K562 (cell line): ENCODE measurements around the gene AQP6. TPM values are rescaled to one million over a fixed set of nuclear protein-coding genes. Genes with fewer than 3 reads are reported as not detected.

ENCODE experiments used
- BMI1 ChIP-seq: fragments of 150-350 bp; IDR thresholded peaks from 2 replicates; pipeline ENCODE4 v1.6.1; 2014; ENCODE audit warnings: low read length
- GATAD2B ChIP-seq: fragments of 450-650 bp; IDR thresholded peaks from 2 replicates; pipeline ENCODE4 v1.6.1; 2017; ENCODE audit warnings: mild to moderate bottlenecking, borderline replicate concordance
- HEY1 ChIP-seq: fragments of 250-450 bp; sonication (Bioruptor Pico); IDR thresholded peaks from 2 replicates; pipeline ENCODE4 v1.5.0; 2020; ENCODE audit warnings: mild to moderate bottlenecking, moderate library complexity, borderline replicate concordance
- MYBL2 ChIP-seq, 2 experiments: fragments of 450-650 bp in 1 of 2; sonication (generic) in 1 of 2; formaldehyde crosslinking in 1 of 2; IDR thresholded peaks; 2 replicates each; pipeline versions ENCODE4 v1.6.1 to v1.8.1; 2017 to 2022; ENCODE audit warnings: borderline replicate concordance in 1 of 2, inconsistent platforms in 1 of 2, low read depth in 1 of 2, mild to moderate bottlenecking in 1 of 2, missing genetic modification reagents in 1 of 2, moderate library complexity in 1 of 2
- PTTG1 ChIP-seq: fragments of 450-650 bp; IDR thresholded peaks from 2 replicates; pipeline ENCODE4 v1.6.1; 2016; ENCODE audit warnings: low read depth, mild to moderate bottlenecking, missing genetic modification characterization, missing compliant biosample characterization
- SMC3 ChIP-seq: conservative IDR thresholded peaks from 2 replicates; pipeline ENCODE4 v1.6.1; 2011; ENCODE audit warnings: low read depth, low read length, improper control_type of control experiment; ENCODE audit not compliant: insufficient read depth
- polyA plus RNA-seq, 8 experiments: library from polyadenylated mRNA; depleted of rRNA in 4 of 8; stranded (reverse) in 5 of 8; unstranded in 3 of 8; fragments of >200 nt; fragmentation: Nextera tagmentation in 2 of 8; fragmentation: Illumina TruSeq in 1 of 8; extraction: Ambion mirVana in 2 of 8; extraction: Trizol in 1 of 8; gene quantifications; 2 replicates each; pipeline versions ENCODE4 v1.2.1 to v1.2.3, GENCODE V29; 2011 to 2014; ENCODE audit warnings: inconsistent platforms in 1 of 8, missing spikeins in 1 of 8
- total RNA-seq, 7 experiments: library from RNA; depleted of rRNA in 6 of 7; stranded (reverse); fragments of >200 nt in 6 of 7; fragmentation: Illumina TruSeq in 2 of 7; extraction: Trizol in 2 of 7; gene quantifications; 2 replicates each; pipeline versions ENCODE4 v1.2.1 to v1.2.3, GENCODE V29; 2011 to 2021; ENCODE audit warnings: low replicate concordance in 1 of 7
- TF ChIP-seq, protein P1 (sequence below): sonication (generic); formaldehyde crosslinking; IDR thresholded peaks from 2 replicates; pipeline ENCODE4 v1.8.0; 2022; ENCODE audit warnings: missing genetic modification reagents, mild to moderate bottlenecking, moderate library complexity, borderline replicate concordance
- TF ChIP-seq, protein P2 (sequence below): fragments of 450-650 bp; IDR thresholded peaks from 2 replicates; pipeline ENCODE4 v1.6.1; 2018; ENCODE audit not compliant: partially characterized antibody
- TF ChIP-seq, protein P3 (sequence below), 2 experiments: fragments of 450-650 bp; IDR thresholded peaks; 2 replicates each; pipeline ENCODE4 v1.6.1; 2018; ENCODE audit warnings: mild to moderate bottlenecking in 2 of 2, low read depth in 1 of 2; ENCODE audit not compliant: partially characterized antibody in 2 of 2
- TF ChIP-seq, protein P4 (sequence below): fragments of 200-800 bp; sonication (Bioruptor generic); IDR thresholded peaks from 2 replicates; pipeline ENCODE4 v1.6.1; 2016; ENCODE audit warnings: missing genetic modification characterization, missing compliant biosample characterization

Gene AQP6
- total and polyA plus RNA-seq, 9 of the 15 experiments (the other 6 are each of a cell fraction or from before 2014, with no cell fraction given), result 0.05 to 0.12 TPM; not detected in 7

DNA sequence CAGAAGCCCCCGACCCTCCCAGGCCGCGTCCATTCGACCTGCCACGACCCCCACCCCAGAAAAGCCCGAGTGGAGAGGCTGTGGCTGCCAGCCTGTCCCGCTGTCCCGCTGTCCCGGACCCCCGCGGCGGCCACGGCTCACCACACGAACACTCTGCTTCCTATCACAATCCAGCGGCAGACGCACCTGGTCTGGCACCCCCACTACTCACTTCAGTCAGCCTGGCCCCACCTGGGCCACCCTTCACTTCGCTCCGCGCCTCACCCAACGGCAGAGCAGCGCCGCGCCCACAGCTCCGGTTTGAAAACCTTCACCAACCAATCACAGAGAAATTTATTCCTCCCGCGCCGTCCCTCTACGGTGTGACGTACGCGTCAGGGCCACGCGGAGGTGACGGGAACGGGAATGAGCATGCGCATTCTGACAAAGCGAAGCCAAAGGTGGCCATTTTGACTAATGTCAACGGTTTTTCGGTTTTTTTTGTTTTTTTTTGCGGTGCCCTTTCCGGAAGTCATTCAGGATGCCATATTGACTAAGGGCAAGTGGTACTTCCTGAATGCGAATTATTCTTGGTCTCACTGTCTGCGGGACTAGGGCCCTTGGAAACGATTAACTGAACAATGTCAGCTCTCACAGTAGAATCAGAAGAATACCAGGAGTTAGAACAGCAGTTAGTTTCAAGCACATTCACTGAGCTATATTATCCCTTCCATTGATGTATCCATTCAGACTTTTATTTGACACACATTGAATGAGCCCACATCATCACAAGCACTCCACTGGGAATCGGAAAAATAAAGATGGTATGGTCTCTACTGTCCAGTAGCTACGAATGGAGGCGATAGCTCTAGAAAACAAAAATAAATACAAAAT is 52.7 kb downstream of the AQP6 start, which contains the start of gene RACGAP1 (continued):
- TF ChIP-seq HEY1 (CRISPR knock-in tag) (no peak), GATAD2B (no peak), BMI1 (no peak), MYBL2 (IDR thresholded peaks at IDR 0.05; ENCODE audit: low read depth) (peak; percentile 99), MYBL2 (CRISPR knock-in tag; IDR thresholded peaks at IDR 0.05; ENCODE audit: borderline replicate concordance) (peak; percentile 96; the same call in 1 of the 2 replicates), PTTG1 (tag) (no peak), SMC3 (no peak)
- TF ChIP-seq, protein P1, sequence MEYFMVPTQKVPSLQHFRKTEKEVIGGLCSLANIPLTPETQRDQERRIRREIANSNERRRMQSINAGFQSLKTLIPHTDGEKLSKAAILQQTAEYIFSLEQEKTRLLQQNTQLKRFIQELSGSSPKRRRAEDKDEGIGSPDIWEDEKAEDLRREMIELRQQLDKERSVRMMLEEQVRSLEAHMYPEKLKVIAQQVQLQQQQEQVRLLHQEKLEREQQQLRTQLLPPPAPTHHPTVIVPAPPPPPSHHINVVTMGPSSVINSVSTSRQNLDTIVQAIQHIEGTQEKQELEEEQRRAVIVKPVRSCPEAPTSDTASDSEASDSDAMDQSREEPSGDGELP (CRISPR knock-in tag), result peak; percentile 85
- TF ChIP-seq, protein P2, sequence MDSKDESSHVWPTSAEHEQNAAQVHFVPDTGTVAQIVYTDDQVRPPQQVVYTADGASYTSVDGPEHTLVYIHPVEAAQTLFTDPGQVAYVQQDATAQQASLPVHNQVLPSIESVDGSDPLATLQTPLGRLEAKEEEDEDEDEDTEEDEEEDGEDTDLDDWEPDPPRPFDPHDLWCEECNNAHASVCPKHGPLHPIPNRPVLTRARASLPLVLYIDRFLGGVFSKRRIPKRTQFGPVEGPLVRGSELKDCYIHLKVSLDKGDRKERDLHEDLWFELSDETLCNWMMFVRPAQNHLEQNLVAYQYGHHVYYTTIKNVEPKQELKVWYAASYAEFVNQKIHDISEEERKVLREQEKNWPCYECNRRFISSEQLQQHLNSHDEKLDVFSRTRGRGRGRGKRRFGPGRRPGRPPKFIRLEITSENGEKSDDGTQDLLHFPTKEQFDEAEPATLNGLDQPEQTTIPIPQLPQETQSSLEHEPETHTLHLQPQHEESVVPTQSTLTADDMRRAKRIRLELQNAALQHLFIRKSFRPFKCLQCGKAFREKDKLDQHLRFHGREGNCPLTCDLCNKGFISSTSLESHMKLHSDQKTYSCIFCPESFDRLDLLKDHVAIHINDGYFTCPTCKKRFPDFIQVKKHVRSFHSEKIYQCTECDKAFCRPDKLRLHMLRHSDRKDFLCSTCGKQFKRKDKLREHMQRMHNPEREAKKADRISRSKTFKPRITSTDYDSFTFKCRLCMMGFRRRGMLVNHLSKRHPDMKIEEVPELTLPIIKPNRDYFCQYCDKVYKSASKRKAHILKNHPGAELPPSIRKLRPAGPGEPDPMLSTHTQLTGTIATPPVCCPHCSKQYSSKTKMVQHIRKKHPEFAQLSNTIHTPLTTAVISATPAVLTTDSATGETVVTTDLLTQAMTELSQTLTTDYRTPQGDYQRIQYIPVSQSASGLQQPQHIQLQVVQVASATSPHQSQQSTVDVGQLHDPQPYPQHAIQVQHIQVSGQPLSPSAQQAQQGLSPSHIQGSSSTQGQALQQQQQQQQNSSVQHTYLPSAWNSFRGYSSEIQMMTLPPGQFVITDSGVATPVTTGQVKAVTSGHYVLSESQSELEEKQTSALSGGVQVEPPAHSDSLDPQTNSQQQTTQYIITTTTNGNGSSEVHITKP, result peak; percentile 48
- TF ChIP-seq, protein P3, sequence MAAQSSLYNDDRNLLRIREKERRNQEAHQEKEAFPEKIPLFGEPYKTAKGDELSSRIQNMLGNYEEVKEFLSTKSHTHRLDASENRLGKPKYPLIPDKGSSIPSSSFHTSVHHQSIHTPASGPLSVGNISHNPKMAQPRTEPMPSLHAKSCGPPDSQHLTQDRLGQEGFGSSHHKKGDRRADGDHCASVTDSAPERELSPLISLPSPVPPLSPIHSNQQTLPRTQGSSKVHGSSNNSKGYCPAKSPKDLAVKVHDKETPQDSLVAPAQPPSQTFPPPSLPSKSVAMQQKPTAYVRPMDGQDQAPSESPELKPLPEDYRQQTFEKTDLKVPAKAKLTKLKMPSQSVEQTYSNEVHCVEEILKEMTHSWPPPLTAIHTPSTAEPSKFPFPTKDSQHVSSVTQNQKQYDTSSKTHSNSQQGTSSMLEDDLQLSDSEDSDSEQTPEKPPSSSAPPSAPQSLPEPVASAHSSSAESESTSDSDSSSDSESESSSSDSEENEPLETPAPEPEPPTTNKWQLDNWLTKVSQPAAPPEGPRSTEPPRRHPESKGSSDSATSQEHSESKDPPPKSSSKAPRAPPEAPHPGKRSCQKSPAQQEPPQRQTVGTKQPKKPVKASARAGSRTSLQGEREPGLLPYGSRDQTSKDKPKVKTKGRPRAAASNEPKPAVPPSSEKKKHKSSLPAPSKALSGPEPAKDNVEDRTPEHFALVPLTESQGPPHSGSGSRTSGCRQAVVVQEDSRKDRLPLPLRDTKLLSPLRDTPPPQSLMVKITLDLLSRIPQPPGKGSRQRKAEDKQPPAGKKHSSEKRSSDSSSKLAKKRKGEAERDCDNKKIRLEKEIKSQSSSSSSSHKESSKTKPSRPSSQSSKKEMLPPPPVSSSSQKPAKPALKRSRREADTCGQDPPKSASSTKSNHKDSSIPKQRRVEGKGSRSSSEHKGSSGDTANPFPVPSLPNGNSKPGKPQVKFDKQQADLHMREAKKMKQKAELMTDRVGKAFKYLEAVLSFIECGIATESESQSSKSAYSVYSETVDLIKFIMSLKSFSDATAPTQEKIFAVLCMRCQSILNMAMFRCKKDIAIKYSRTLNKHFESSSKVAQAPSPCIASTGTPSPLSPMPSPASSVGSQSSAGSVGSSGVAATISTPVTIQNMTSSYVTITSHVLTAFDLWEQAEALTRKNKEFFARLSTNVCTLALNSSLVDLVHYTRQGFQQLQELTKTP (IDR thresholded peaks at IDR 0.05; ENCODE audit: low read depth in 1 of 2, partially characterized antibody in 2 of 2), result no peak
- TF ChIP-seq, protein P4, sequence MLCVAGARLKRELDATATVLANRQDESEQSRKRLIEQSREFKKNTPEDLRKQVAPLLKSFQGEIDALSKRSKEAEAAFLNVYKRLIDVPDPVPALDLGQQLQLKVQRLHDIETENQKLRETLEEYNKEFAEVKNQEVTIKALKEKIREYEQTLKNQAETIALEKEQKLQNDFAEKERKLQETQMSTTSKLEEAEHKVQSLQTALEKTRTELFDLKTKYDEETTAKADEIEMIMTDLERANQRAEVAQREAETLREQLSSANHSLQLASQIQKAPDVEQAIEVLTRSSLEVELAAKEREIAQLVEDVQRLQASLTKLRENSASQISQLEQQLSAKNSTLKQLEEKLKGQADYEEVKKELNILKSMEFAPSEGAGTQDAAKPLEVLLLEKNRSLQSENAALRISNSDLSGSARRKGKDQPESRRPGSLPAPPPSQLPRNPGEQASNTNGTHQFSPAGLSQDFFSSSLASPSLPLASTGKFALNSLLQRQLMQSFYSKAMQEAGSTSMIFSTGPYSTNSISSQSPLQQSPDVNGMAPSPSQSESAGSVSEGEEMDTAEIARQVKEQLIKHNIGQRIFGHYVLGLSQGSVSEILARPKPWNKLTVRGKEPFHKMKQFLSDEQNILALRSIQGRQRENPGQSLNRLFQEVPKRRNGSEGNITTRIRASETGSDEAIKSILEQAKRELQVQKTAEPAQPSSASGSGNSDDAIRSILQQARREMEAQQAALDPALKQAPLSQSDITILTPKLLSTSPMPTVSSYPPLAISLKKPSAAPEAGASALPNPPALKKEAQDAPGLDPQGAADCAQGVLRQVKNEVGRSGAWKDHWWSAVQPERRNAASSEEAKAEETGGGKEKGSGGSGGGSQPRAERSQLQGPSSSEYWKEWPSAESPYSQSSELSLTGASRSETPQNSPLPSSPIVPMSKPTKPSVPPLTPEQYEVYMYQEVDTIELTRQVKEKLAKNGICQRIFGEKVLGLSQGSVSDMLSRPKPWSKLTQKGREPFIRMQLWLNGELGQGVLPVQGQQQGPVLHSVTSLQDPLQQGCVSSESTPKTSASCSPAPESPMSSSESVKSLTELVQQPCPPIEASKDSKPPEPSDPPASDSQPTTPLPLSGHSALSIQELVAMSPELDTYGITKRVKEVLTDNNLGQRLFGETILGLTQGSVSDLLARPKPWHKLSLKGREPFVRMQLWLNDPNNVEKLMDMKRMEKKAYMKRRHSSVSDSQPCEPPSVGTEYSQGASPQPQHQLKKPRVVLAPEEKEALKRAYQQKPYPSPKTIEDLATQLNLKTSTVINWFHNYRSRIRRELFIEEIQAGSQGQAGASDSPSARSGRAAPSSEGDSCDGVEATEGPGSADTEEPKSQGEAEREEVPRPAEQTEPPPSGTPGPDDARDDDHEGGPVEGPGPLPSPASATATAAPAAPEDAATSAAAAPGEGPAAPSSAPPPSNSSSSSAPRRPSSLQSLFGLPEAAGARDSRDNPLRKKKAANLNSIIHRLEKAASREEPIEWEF (CRISPR knock-in tag), result no peak
